Sciatic nerve (tissue), 2 donors: Measurements from ENCODE around the gene TADA2A. TPM values are rescaled to one million over a fixed set of nuclear protein-coding genes. Genes with fewer than 3 reads are reported as not detected.
"Not testable (repeated sequence)": the region's sequence is repeated elsewhere in the genome, so short reads cannot be mapped to it uniquely, and the experiment has no call there.

Experiments
- ATAC-seq: fragments of 200-7000 bp; cut with Tn5 transposase; one replicate; pipeline ENCODE4 v1.9.1; 2020; ENCODE audit warnings: mild to moderate bottlenecking, moderate library complexity
- DNase-seq: peaks from one replicate; pipeline ENCODE4 v3.0.0-alpha.2; 2020; ENCODE audit warnings: low spot score
- intact Hi-C: fragments of 100-400 bp; cut with DNase I; formaldehyde crosslinking; loops from one replicate; pipeline ENCODE4 v1.14.2; 2022
- total RNA-seq: library from RNA; stranded (reverse); fragmentation: NEBNext Ultra II Directional; extraction: Animal tissue kit (Norgen Biotek cat#: 25700); gene quantifications from one replicate; pipeline ENCODE4 v1.2.1, GENCODE V29; 2021
- donor health status: DM: no; HTN: no; CAD: no.
- donor health status: DM: no; HTN: no; CAD: no.

TADA2A gene
- total RNA-seq, 1 donor from 2014 or later = 52.0 TPM

GRCh38 chr17:37488009-37488604, 81.4 kb downstream of the TADA2A start:
- DNase-seq = no peak
- peak; percentile 43 for ATAC-seq
- intact Hi-C loops = no loop called here

DNA sequence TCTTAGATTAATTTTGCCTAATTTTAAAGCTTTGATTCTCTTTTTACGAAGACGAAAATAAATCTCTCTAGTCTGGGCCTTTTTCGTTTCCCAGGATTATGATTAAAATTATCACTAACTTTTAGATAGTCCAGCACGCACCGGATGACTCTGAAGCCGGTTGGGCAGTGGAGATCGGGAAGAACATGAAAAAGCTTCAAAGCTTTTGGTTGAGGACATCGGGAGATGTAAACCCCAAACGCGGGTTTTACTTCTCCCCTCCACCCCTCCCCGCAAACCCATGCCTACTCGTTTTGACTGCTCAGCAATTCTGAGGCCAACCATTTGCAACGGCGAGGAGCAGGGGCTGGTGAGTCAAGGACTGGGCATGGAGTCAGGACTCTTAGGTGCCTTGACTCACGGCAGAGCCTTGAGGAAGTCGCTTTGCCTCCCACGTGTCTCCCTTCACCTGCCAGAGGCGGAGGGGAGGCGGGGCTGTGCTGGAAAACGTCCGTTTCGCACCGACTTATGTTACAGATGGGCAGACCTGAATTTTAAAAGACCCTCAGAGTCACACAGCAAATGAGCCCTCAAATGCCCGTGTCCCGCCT, 82.0 kb downstream of the TADA2A start:
- ATAC-seq (peak; percentile 63), DNase-seq (peak; percentile 77)
- intact Hi-C loops = no loop called here

GRCh38 chr17:37489197-37490001, 82.7 kb downstream of the TADA2A start, which contains the start of gene DUSP14:
TSS of gene DUSP14 (plus strand) at chr17:37489891. CDS start at chr17:37512273, 22,382 bp downstream.
- intact Hi-C loops = no loop called here
- ATAC-seq (peak; percentile 86), DNase-seq (peak; percentile 85)

DNA sequence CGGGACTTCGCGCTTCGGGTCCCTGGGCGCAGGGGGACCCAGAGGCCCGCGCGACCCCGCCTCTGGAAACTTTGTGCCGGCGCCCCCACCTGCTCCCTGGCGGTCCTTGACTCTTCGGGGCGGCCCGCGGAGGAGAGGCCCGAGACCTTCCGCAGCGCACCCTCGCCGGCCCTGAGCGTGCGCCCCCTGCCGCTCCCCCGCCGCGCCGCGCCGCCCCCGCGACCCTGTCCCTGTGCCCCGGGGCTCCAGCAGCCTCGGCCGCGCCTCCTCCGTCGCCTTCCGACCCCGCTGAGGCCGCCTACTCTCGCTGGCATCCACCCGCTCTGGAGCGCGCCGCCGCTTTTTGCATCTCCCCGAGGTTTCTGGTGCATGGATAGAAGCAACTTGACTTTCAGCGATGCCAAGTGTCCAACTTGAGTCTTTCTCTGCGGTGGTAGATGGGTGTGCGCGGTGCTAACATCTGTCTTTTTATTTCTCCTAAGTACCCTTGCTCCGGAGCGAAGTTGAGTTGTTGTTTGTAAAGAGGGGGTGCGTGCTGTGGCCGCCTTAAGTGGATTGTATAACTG, 83.4 kb downstream of the TADA2A start:
- ATAC-seq = peak; percentile 46
- peak; percentile 78 for DNase-seq
- intact Hi-C loops = no loop called here

DNA sequence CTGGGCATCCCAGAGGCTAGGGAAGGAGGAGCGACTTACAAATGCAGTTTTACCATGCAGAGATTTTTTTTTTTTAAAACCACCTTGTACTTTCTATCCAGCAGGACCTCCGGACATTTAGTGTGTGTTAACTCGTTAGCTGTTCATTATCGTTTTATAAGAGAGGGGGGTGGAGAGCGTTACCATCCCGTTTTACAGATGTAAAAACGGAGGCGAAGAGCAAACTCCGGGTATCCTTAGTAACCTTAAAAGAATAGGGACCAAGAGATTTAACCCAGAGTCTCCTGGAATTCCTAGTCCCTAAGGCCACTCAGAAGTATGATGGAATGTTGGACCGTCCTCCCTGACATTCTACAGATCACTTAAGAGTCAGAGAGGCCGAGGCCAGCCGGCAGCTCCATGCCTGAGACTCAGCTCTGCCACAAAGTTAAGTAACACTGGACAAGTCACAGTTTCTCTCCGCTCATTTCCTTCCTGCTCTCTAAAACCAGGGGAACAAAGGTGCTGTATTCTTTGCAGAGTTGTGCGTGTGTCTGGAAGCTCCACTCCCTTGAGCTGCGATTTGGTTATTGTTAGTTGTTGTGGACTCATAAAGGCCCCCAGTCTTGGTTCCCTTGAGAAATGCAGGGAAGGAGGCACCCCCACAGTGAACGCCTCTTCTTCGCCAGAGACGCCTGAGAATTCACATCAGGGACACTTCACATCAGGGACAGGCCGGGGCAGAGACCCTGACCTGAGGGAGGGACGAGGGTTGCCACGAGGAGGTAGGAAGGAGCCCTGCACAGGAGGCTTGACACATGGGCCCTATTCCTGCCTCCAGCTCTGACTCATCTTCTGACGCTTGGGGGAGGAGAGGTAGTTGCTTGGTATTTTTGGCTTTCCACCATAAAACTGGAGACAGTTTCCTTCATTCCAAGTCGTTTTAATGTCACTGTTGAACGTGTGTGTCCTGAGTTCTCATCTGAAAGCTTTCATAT, 84.2 kb downstream of the TADA2A start:
- peak; percentile 77 for ATAC-seq
- peak; percentile 69 for DNase-seq
- intact Hi-C loops = no loop called here

DNA sequence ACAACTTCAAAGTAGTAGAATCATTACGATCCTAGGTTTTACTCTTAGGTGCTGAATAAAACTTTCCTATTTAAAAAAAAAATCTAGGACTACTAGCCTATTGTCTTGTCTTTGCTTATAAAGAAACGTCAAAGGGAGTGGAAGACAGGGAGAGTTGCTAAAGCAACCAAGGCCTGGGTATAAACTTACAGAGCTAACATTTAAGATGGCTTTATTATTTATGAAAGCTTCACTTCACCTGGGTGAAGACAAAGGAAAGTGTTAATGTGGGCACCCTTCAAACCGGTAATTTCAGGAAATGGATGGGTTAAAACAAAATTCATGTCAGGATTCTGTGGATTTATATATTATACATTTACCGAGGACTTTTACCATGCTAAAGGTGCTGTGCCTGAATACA, 85.5 kb downstream of the TADA2A start:
- no peak for ATAC-seq
- intact Hi-C loops = no loop called here

GRCh38 chr17:37493249-37494027, 86.8 kb downstream of the TADA2A start:
- intact Hi-C loops = no loop called here
- ATAC-seq (no peak), DNase-seq (no peak)

More for the DNA sequence above, 85.5 kb downstream of the TADA2A start:
- DNase-seq = no peak

GRCh38 chr17:37494401-37494831, 87.7 kb downstream of the TADA2A start:
- intact Hi-C loops = no loop called here
- no peak for DNase-seq
- no peak for ATAC-seq

DNA sequence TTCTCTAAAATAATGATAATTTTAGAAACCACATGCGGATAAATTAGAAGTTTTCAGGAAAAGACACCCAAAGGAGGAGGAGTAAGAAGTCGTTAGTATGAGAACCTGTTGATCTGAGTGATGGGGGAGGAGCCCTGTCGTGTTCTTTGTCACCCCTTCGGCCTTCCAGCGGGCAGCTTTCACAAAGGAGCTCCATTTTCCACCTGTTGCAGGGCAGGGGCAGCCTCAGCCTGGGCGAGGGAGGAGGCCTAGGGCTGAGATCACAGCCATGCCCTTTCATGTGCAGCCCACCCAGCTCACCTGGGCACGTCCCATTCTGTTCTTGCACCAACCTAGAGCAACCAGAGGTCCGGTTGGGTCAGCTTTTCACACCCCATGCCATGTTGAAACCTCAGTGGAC, 88.3 kb downstream of the TADA2A start:
- DNase-seq = no peak
- no peak for ATAC-seq
- intact Hi-C loops = no loop called here

- no peak for ATAC-seq
- intact Hi-C loops = no loop called here
- DNase-seq = no peak
These were observed 93.7 kb downstream of the TADA2A start for GRCh38 chr17:37500378-37500777.

- intact Hi-C loops = no loop called here
- DNase-seq (no peak), ATAC-seq (no peak)
These were observed 95.6 kb downstream of the TADA2A start for GRCh38 chr17:37502009-37502936.

- DNase-seq (no peak), ATAC-seq (no peak)
- intact Hi-C loops = no loop called here
These were observed 96.5 kb downstream of the TADA2A start for GRCh38 chr17:37503148-37503547.

DNA sequence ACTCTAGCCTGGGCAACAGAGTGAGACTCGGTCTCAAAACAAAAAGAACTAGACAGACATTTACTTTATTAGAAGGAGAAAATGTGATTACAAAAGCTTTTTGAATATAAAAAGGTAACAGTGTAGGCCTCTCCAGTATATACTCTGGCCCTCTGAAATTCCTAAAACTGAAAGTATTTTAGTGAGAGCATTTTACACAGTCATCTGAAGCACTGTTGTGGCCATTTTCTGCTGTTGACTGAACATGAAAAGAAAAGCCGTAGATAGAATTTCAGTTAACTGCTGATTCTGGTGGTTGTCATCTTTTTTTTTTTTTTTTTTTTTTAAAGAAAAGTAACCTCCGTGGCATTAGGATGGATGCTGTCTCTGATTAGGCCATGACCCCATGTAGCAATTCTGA, 98.6 kb downstream of the TADA2A start:
- ATAC-seq = no peak
- no peak for DNase-seq
- intact Hi-C loops = no loop called here

DNA sequence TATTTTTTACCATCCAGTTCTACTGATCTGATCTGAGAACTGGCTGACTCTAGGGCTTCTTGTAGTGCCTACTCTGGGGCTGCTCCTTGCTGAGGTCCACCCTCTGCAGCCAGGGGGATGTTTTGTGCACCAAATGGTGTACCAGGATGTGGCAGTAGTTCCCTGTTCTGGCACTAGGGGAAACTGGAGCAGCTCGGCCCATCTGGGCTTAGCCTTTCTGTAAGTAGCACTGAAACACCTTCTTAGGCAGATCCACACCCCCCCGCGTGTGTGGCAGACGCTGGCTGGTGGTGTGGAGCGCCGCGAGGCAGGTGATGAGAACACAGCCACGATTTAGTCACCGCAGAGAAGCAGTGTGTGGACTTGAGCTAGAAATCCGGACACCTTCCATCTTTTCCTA, 100.0 kb downstream of the TADA2A start:
- no peak for ATAC-seq
- no peak for DNase-seq
- intact Hi-C loops = no loop called here

DNA sequence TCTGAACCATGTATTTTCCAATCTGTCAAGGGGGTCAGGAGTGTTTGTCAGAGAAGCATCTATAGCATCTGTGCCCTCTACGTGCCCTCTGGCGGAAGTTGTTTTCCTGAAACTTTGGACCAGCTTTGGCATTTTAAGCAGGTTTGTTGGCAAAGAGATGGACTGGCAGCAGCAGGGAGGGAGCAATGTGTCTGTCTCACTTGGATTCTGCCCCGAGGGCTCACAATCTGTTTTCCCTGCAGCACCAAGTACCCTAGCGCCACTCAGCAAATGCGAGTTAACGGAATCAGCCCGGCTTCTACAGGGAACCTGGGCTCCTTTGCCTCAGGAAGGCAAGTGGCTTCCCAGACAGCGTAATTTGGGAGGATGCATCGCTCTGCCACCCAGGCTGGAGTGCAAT, 100.4 kb downstream of the TADA2A start:
- intact Hi-C loops = no loop called here
- DNase-seq (no peak), ATAC-seq (no peak)

- no peak for DNase-seq
- intact Hi-C loops = no loop called here
- ATAC-seq = no peak
These were observed 103.4 kb downstream of the TADA2A start for GRCh38 chr17:37510056-37510455.

DNA sequence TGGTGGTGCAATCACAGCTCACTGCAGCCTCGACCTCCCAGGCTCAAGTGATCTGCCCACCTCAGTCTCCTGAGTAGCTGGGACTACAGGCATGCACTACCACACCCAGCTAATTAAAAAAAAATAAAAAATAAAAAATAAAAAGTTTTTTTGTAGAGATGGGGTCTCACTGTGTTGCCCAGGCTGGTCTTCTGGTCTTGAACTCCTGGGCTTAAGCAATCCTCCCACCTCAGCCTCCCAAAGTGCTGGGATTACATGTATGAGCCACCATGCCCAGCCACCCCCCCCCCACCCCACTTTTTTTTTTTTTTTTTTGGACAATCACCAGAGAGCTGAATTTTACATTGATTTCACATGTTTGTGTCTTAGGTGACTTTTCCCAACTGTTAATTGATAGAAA, 105.0 kb downstream of the TADA2A start:
- ATAC-seq, intact Hi-C loops: not testable (repeated sequence)

More for the DNA sequence above, 105.0 kb downstream of the TADA2A start:
- not testable (repeated sequence) for DNase-seq
